Measurements from ENCODE around the gene RPS26. TPM values are rescaled to one million over a fixed set of nuclear protein-coding genes. Genes with fewer than 3 reads are reported as not detected.

The RPS26 gene
- total and polyA plus RNA-seq, 2 of the 13 experiments (the other 11 are each of a cell fraction or from before 2014, with no cell fraction given): 150 to 421 TPM

- intact Hi-C loops (cut with micrococcal nuclease; ENCODE audit: unreplicated experiment) (no loop called here), in situ Hi-C loops (cut with HindIII; ENCODE audit: extremely low pct_ligation_motif_present, low pct_unique_long_range_greater_than_20kb) (no loop called here)
- no peaks in the 10 kb centered on the region for H3K27me3 ChIP-seq (ENCODE audit: control insufficient read depth in 1 of 2, insufficient read depth in 2 of 2, low read length in 2 of 2)
- no peak overlapping the region for H3K9ac ChIP-seq (ENCODE audit: insufficient read depth, low read depth, low read length)
- peak; percentile 59 for FAIRE-seq
- peaks cover 78% of the 10 kb centered on the region for H3K4me1 ChIP-seq (ENCODE audit: insufficient read depth, low read length)
- ChIA-PET POLR2A (interaction anchor here (1.9 to 3.0 kb wide), 2 partner anchors 17 to 39 kb away, joined by 8 to 10 read pairs; partner anchors contain the start of genes RAB5B and SUOX), CTCF (ENCODE audit: low intra/inter-chr PET ratio, low total read pairs) (no interaction called here)
- TF ChIP-seq PAXIP1 (CRISPR knock-in tag; conservative IDR thresholded peaks at IDR 0.05) (0 out of 2 replicates have a peak, but pooled peaks have one; percentile 22), CEBPG (CRISPR knock-in tag; IDR thresholded peaks at IDR 0.05) (no peak), ZNF292 (CRISPR knock-in tag; IDR thresholded peaks at IDR 0.05; ENCODE audit: borderline replicate concordance, low read depth) (0 out of 2 replicates have a peak, but pooled peaks have one; percentile 31), ZNF331 (CRISPR knock-in tag; IDR thresholded peaks at IDR 0.05) (peak; percentile 47; the same call in 1 of the 2 replicates), FOXC1 (CRISPR knock-in tag; IDR thresholded peaks at IDR 0.05; ENCODE audit: borderline replicate concordance) (0 out of 2 replicates have a peak, but pooled peaks have one; percentile 7), IKZF1 (IDR thresholded peaks at IDR 0.05) (no peak), ZBTB34 (CRISPR knock-in tag; IDR thresholded peaks at IDR 0.05) (0 out of 2 replicates have a peak, but pooled peaks have one; percentile 38), HMGXB4 (CRISPR knock-in tag; IDR thresholded peaks at IDR 0.05; ENCODE audit: borderline replicate concordance in 1 of 2, low read depth in 1 of 2) (no peak), SOX13 (IDR thresholded peaks at IDR 0.05) (no peak), SOX13 (CRISPR knock-in tag; conservative IDR thresholded peaks at IDR 0.05 in 1 of 2, IDR thresholded peaks at IDR 0.05 in 1 of 2) (peak in 1 of 2 experiments; percentile 8; a peak in 1 of 4 replicates)
- no peak for DNase-seq (ENCODE audit: low spot score)
- no peak overlapping the region for H3K4me3 ChIP-seq (replicated peaks in 1 of 3; ENCODE audit: insufficient read depth in 1 of 3, low read depth in 2 of 3, low read length in 3 of 3)
- H3K79me2 ChIP-seq (ENCODE audit: insufficient read depth, low read length): no peaks in the 10 kb centered on the region
- no peaks in the 10 kb centered on the region; a peak in 1 of 5 replicates for H3K36me3 ChIP-seq (replicated peaks in 1 of 2; ENCODE audit: control insufficient read depth in 1 of 2, insufficient read depth in 2 of 2, low read length in 2 of 2)
- no peaks in the 10 kb centered on the region for H4K20me1 ChIP-seq (ENCODE audit: insufficient read depth, low read length)
- WGBS (ENCODE audit: low lambda C conversion rate): 61% methylated on average over 5 of the region's 5 CpGs
- no TSS peak for BruUV-seq (replicated peaks)
- peak; percentile 18; the same call in 2 of the 3 replicates for ATAC-seq
- no peaks in the 10 kb centered on the region for H3K9me3 ChIP-seq (ENCODE audit: low read length)
- no peak overlapping the region for H2AFZ ChIP-seq (ENCODE audit: low read length)
- peak overlapping the region; percentile 23; the same call in 1 of the 2 replicates for H3K4me2 ChIP-seq (ENCODE audit: low read depth, low read length)
- H3K27ac ChIP-seq (ENCODE audit: extremely low read length, insufficient read depth, low read length): peak overlapping the region; percentile 68
Measured at GRCh38 chr12:56013482-56013881, 28.2 kb upstream of the RPS26 start.
